GM18520 (cell line): ENCODE data around the gene RO60.
A peak's percentile ranks its signal among the peaks of the same experiment; 100 is the strongest.

Experiments
- ATAC-seq: cut with Tn5 transposase; IDR thresholded peaks from one replicate; pipeline ENCODE4 v1.9.1; 2021; ENCODE audit not compliant: unreplicated experiment

The RO60 gene

GRCh38 chr1:193060406-193060805 is 994 bp downstream of the RO60 start:
- ATAC-seq, result no peak

- ATAC-seq, result no peak
These were observed 1.5 kb downstream of the RO60 start for GRCh38 chr1:193060938-193061337.

- no peak for ATAC-seq
These were observed 3.5 kb downstream of the RO60 start for GRCh38 chr1:193062698-193063463.

- no peak for ATAC-seq
These were observed 6.5 kb downstream of the RO60 start for GRCh38 chr1:193065954-193066353.

- ATAC-seq, result no peak
These were observed 7.2 kb downstream of the RO60 start for GRCh38 chr1:193066606-193067005.

- ATAC-seq, result no peak
These were observed 8.6 kb downstream of the RO60 start for GRCh38 chr1:193068013-193068412.

GRCh38 chr1:193069748-193070385 is 10.5 kb downstream of the RO60 start:
- no peak for ATAC-seq

GRCh38 chr1:193070386-193070753 is 11.0 kb downstream of the RO60 start:
- ATAC-seq, result no peak

GRCh38 chr1:193070942-193071341 is 11.5 kb downstream of the RO60 start:
- peak; percentile 35 for ATAC-seq

- no peak for ATAC-seq
These were observed 18.6 kb downstream of the RO60 start for GRCh38 chr1:193077991-193078390.

GRCh38 chr1:193079187-193079586 is 19.8 kb downstream of the RO60 start:
- ATAC-seq, result no peak

GRCh38 chr1:193083365-193084088 is 24.1 kb downstream of the RO60 start:
- ATAC-seq, result peak; percentile 98

GRCh38 chr1:193085263-193085662 is 25.9 kb downstream of the RO60 start:
- ATAC-seq, result no peak

GRCh38 chr1:193086342-193086741 is 26.9 kb downstream of the RO60 start:
- no peak for ATAC-seq

- no peak for ATAC-seq
These were observed 28.5 kb downstream of the RO60 start for GRCh38 chr1:193087893-193088292.

GRCh38 chr1:193090865-193091264 is 31.5 kb downstream of the RO60 start:
- ATAC-seq, result no peak

GRCh38 chr1:193094112-193094511 is 34.7 kb downstream of the RO60 start:
- ATAC-seq, result no peak

- no peak for ATAC-seq
These were observed 43.2 kb downstream of the RO60 start for GRCh38 chr1:193102662-193103061.

- ATAC-seq, result no peak
These were observed 44.5 kb downstream of the RO60 start for GRCh38 chr1:193103759-193104501.

GRCh38 chr1:193104502-193104906 is 45.1 kb downstream of the RO60 start:
- no peak for ATAC-seq
